Endometrial microvascular endothelial cells (primary cell): ENCODE data around the gene KLF11. TPM values are rescaled to one million over a fixed set of nuclear protein-coding genes. Genes with fewer than 3 reads are reported as not detected.

ENCODE experiments used
- in situ Hi-C: cut with HindIII; loops from 2 replicates; pipeline ENCODE4 v1.10.0; 2017; ENCODE audit warnings: low sequenced_read_pairs, low pct_unique_long_range_greater_than_20kb; ENCODE audit errors: inconsistent ontology term
- total RNA-seq: library from RNA; depleted of rRNA; stranded (reverse); fragments of >200 nt; gene quantifications from one replicate; pipeline ENCODE4 v1.2.3, GENCODE V29; 2015; ENCODE audit errors: inconsistent ontology term

Gene KLF11
- total RNA-seq, 1 donor from 2014 or later = 4.3 TPM

DNA sequence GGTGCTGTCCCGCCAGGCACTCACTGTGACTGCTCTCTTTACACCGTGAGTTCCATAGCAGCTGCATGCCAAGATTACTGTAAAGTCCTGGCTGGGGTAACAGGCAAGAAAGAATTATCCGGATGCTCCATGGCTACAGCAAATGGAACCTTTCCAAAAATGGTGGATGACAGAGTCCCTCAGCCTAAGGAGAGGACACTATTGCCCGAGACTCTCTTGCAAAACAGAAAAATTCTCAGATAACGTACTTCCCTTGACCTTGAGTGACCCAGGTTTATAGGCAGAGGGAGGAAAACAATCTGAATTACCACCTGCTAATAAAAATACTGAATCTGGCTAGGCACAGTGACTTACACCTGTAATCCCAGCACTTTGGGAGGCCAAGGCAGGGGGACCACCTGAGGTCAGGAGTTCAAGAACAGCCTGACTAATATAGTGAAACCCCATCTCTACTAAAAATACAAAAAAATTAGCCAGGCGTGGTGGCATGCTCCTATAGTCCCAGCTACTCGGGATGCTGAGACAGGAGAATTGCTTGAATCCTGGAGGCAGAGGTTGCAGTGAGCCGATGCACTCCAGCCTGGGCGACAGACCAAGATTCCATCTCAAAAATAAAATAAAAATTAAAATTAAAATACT lies 32.3 kb downstream of the KLF11 start:
- in situ Hi-C loops = no loop called here

DNA sequence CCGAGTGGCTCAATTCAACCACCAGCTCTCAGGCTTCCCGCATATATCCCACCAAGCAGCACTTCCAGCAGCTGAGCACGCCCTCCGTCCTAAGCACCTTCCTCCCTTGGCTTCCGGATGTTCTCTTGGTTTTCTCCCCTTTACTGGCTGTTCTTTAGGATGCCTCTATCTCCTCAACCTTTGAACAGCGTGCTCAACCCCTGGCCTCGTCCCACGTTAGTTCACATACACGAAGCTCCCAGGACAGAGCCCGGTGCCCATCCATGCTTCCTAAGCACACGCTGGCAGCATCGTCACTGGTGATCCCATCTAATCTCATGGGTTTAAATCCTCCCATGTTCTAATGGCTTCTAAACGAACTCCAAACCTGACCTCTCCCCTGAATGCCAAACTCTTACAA lies 33.2 kb downstream of the KLF11 start:
- in situ Hi-C loops = no loop called here

DNA sequence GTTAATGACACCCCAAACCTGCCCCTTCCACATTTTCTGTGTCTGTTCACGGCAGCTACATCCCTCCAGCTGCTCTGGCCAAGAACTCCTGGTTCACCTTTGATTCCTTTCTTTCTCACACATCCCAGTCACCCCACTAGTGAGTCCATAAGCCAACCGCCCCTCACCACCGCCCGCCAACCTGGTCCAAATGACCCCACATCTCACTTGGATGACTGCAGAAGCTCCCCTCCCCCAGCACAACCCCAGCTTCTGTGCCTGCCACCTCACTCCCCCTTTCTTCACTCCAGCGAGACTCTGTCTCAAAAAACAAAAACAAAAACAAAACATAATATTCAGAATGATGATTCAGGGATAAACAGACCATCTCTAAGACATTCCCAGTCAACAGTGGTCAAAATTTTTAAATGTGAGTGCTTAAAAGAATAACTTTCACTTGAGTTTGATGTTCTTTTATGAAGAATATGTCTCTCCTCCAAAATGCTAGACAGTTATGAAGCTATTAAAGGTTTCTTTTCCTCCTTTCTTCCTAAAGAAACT lies 33.7 kb downstream of the KLF11 start:
- in situ Hi-C loops = no loop called here

DNA sequence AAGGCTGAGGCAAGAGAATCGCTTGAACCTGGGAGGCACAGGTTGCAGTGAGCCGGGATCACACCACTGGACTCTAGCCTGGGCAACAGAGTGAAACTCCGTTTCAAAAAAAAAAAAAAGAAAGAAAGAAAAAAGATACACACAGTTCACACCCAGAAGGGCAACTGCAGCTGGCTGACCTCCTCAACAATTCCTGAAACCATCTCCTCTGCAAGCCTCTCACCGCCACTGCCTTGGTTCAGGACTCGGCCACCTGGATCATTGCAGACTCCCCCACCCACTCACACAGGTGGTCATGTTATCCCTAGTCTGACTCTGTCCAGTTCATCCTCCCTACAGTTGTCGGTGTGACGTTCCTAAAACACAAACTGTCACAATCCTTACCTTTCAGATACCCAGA lies 34.7 kb downstream of the KLF11 start:
- in situ Hi-C loops = no loop called here

DNA sequence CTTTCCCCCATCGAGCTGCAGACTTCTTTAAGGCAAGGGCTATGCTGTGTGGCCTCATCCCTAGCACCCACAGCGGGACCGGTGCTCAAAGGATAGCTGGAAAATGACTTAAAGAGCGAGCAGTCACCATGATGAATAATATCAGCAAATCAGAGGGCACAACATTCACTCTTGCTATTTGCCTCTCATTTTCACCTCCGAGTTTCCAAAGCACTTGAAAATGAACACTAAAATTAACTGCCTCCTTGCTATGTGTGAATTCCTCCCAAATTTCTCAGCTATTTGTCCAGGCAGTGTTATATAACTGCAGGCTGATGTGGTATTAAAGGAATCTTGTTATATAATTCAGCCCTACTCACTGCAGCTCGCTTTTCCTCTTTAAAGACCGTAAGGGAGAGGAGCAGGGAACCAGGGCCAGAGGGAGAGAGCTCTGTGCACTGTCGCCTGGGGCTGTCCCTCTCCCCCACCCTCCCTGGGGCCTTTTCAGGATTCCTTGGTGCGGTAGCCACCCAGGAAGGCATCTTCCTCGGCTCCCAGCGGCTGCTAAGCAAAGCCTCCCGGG lies 35.4 kb downstream of the KLF11 start:
- in situ Hi-C loops = no loop called here

DNA sequence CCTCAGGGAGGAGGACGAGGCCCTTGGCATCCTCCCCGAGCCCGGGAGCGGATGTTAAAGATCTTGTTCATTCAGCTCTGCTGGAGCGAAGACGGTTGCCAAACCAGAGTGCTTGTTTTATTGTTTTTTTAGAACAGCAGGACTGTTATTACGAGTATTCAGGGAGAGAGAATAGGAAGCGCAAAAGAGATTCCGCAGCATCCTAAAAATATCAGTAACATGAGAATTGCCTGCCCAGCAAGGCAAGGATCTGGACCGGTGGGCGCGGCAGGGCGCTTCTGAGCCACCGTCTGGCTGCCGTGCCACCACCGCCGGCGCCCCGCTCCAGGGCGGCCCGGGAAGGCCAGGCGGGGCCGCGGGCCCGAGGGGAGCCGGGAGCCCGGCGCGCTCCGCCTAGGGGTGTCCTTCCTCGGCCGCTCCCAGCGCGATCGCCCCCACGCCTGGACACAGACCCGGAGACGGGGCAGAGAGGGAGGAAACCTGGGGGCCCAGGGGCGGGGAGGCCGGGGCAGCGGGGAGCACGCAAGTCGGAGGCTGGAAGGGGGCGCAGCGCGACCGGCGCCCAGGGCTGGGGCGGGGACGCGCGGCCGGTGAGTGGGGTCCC lies 36.0 kb downstream of the KLF11 start:
- in situ Hi-C loops = no loop called here

DNA sequence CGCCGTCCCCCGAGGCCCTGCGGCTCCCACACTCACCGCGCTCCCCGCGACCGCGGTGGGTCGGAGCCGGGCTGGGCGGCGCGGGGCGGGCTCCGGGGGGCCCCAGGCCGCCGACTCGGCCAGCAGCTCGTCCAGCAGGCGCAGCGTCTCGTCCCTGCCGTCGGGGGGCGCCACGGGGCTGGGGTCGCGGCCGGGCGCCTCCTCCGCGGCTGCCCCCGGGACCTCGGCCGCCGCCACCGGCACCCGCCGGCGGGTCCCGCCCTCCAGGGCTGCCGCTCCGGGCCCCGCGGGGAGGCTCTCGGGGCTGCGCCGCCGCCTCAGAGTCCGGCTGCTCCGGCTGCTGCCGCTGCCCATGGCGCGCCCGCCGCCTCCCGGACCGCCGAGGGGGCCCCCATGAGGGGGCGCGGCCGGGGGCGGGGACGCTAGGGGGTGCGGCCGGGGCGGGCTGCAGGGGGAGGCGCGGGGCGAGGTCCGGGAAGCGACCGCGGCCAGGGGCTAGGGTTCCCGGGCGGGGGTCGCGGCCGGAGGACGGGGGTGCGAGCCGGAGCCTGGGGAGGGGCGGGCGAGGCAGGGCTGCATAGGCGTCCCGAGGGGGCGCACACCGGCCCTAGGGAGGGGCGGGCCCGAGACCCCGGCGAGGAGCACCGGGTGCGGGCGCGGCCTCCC lies 36.7 kb downstream of the KLF11 start, which contains the start of gene CYS1:
CYS1 (minus strand) TSS at position 542 of the 666 bp plus-strand sequence; CDS start at position 354, 188 bp downstream.
- in situ Hi-C loops = no loop called here

DNA sequence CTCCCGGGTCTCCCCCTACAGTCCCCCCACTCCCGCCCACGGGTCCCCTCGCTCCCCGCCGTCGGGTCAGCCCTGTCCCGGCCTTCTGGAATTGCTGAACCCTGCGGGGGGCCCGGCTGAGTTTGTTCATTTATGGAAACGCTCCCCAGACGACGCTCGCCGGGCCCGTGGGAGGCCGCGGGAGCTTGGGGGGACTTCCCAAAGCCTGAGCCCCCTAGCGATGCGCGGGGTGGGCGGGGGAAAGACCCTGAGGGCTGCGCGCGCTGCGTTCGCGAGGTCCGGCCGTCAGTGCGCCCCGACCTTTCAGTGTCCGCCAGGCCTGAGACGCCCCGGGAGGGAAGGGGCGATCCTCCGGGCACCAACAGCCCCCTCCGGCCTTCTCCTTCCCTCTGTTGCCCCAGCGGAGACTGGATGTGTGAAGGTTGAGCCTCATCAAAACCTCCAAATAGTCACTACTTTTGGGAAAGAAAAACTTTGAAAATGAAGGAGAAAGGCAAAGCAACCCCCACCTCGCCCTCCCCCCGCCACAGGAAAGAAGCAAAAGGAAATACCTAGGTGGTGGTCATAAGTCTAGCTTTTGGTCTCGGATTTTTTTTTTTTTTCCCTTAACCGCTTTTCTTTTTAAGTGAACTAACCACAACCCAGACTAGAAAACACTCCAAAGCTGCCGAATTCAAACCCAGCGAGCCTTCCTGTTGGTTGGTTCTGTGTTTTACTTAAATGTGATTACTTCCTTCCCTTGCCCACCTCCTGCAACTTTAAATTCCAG lies 37.4 kb downstream of the KLF11 start:
- in situ Hi-C loops = no loop called here

DNA sequence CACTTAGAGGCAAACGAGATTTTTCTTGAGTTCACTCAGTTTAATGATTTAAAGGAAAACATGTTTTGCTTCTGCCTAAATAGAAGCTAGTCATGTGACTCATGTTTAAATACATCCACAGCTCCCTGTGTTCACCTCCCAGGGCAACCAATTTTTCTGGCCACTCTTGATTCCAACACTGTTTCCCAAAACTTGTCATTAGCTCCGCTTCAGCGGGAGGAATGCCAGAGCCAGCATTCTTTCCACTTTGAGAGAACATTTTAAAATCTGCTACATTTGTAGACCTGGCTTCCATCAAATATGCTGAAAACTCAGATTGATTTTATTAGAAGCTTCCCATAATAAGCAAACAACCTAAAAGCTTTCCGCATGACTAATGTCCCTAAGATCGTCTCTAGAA lies 39.7 kb downstream of the KLF11 start:
- in situ Hi-C loops = no loop called here

DNA sequence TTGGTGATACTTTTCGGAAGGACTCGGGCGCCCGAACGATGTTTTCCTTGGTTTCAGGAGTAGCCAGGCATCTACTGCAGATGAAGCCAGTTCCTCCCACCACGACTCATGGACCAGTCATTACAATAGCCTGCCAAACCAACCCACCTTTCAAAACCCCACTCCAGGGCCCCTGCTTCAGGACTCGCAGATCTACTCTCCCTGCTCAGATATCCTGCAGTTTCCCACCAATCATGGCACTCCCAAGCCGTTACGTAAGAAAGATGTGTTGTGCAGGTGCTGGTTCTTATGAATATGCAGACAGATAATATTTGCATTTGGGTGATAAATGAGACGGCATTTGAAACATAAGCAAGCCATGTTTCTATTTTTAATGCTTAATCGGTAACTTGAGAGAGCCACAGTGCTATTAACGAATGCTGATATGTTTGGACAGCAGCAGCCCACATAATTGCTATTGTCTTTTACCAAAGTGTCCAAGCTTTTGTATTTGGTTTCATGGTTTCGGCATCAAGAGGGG lies 40.4 kb downstream of the KLF11 start:
- in situ Hi-C loops = no loop called here

DNA sequence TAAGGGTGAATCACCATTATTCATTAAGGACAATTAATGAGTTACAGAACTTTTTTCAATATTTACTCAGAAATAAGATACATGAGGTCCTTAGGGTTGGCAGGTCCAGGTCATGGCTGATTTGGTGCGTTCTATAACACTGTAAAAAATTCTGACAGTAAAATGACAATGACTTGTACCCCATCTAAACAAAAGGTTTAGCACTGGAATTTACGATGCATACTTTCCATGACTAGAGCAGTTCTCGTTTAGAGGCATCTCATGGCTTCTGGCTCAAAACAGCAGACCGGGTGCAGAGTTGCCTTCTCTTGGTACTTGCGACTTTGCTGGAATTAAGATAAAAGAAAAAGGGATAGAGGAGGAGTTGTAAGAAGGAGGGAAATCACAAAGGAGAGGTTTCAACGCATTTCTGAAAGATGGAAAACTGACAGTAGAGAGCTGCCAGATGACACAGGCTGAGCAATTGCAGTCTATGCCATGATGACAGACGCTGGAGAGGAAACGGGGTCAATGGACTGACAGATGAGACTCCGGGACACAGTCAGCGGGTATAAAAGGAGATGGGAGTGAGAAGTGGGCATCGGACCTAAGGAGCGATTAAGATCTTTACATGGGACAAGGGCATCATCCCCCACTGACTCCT lies 41.0 kb downstream of the KLF11 start:
- in situ Hi-C loops = no loop called here

DNA sequence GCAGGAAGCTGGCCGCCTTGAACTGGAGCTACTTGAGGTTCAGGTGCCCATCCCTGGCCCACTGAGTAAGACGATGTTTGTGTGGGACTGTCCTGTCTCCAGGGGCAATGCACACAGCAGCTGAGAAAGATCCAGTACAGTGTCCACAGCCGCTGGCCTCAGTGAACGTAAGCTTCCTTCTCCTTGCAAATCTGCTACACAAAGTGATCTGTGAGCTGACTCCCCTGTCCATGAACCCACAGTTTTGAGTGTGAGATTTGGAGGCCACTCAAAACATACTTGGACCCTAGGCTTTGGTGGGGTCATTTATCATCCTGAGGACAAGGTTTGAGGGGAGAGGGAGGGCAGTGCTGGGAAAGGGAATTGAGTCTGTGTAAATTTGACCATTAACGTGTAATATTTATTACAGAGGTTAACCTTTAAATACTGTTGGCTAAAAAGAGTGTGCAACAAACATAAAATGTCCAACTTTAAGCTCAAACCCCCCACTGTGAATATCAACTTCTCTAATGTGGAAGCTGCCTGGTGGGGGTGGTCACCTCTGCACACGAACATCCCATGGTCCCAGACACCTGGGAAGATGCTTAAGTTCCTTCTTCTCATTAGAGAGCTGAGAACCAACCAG lies 41.8 kb downstream of the KLF11 start:
- in situ Hi-C loops = no loop called here

DNA sequence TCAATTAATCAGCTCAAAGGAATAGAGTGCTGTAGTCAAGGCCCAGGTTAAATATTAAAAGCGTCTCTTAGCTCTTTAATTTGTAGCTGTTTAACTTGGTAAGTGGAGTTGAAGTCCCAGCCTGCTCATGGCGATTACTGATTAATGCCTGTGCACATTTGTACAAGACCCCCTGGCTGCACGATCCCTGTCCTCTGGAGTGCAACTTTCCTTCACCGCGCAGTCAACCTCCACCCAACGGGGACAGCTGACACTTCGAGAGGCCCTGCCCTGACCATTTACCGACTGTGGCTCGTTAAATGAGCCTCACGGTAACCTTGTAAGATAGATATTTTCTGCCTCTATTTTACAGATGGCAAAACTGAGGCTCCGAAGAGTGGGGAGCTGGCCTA lies 42.3 kb downstream of the KLF11 start:
- in situ Hi-C loops = no loop called here

DNA sequence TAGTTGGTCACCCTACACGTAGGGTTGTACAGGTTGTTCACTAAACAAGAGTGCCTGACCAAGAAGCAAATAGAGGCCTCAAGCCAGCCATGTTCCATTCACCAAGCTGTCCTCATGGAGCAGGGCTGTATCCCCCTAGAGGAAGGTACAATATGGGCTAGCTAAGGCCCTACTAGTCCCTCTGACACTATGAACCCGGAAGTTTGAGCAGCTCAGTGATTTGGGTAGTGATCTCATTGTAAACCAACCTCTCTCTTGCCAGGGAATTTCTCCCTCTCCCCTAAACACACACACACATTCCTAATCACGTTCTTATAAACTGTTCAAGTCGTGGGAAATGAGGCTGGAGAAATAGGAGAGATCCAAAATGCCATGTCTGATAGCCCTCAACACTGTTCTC lies 43.6 kb downstream of the KLF11 start:
- in situ Hi-C loops = no loop called here

DNA sequence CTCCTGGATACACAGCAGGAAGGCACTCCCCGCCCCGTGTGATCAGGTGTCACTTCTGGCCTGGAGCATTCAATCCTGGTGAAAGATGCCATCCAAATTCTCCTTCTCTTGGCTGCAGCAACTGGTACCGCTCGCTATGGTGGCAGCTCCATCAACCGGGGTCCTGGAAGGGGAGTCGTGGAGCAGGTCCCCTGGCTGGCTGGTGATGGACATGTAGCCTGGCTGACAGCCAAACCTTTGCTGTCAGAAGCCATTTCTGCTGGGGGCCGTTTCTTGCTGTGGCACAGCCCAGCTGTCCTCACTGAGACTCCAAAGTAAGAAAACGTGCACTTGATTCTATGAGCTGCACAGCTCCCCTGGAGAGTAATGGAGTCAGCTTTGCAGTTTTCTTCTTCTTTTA lies 44.0 kb downstream of the KLF11 start:
- in situ Hi-C loops = no loop called here

DNA sequence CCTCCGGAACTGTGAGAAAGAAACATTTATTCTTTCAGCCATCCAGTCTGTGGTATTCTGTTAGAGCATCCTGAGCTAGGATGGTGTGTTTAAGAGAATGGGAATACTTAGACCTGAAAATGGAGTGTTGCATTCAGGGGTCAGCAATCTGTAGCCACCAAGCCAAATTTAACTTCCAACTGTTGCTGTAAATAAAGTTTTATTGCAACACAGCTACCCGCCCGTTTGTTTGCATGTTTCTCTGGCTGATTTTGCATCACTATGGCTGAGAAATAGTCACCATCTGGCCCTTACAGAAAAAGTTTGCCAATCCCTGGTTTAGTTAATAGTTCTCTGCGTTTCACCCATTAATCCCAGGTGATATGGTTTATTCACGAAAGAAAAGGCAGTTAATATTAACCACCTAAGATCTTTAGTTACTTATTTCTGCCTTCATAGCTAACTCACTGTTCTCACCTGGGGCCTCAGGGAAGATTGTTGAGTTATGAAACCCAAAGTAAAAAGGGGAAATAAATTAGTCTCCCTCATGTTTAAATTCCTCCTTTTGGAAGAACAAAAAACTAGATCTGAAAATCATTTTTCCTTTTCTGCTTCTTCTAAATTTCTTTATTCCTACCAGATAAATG lies 46.3 kb downstream of the KLF11 start:
- in situ Hi-C loops = no loop called here

DNA sequence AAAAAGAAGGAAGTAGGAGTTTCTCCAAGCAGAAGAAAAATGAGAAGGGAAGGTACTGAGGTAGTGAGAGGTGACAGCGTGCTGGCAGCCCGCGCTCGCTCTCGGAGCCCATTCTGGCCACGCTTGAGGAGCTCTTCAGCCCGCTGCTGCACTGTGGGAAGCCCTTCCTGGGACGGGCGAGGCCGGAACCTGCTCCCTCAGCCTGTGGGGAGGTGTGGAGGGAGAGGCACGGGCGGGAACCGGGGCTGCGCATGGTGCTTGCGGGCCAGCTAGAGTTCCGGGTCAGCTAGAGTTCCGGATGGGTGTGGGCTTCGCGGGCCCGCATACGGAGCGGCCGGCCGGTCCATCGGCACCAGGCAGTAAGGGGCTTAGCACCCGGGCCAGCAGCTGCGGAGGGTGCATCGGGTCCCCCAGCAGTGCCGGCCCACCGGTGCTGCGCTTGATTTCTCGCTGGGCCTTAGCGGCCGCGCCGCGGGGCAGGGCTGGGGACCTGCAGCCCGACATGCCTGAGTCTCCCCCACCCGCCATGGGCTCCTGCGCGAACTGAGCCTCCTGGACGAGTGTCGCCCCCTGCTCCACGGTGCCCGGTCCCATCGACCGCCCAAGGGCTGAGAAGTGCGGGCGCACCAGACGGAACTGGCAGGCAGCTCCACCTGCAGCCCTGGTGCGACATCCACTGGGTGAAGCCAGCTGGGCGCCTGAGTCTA lies 48.0 kb downstream of the KLF11 start:
- in situ Hi-C loops = no loop called here
